ENCODE results near the gene FAM171A2.

- TF ChIP-seq RCOR1 (conservative IDR thresholded peaks at IDR 0.05; ENCODE audit: low read depth, low read length) (no peak), MEF2A (IDR thresholded peaks at IDR 0.05; ENCODE audit: insufficient read depth, low read depth, low read length) (no peak), CTCF (IDR thresholded peaks at IDR 0.05 in 2 of 3, conservative IDR thresholded peaks at IDR 0.05 in 1 of 3; ENCODE audit: control insufficient read depth in 2 of 3, extremely low read depth in 1 of 3, insufficient read depth in 1 of 3, low read depth in 3 of 3, low read length in 3 of 3) (no peak), ETV6 (conservative IDR thresholded peaks at IDR 0.05 in 1 of 2, IDR thresholded peaks at IDR 0.05 in 1 of 2; ENCODE audit: borderline replicate concordance in 1 of 2, low read depth in 1 of 2) (no peak), EZH2 (IDR thresholded peaks at IDR 0.05; ENCODE audit: borderline replicate concordance, control insufficient read depth, low read depth, low read length) (no peak), POLR2AphosphoS5 (IDR thresholded peaks at IDR 0.05; ENCODE audit: low read length) (no peak), SUPT20H (IDR thresholded peaks at IDR 0.05; ENCODE audit: borderline replicate concordance, control insufficient read depth, low read depth, low read length) (no peak), MAX (IDR thresholded peaks at IDR 0.05; ENCODE audit: low read depth, low read length) (no peak), POLR2AphosphoS2 (IDR thresholded peaks at IDR 0.05; ENCODE audit: low read depth, low read length) (no peak), RELA (IDR thresholded peaks at IDR 0.05; ENCODE audit: borderline replicate concordance, partially characterized antibody) (no peak)
Observed at GRCh38 chr17:44386182-44386525, 22.5 kb upstream of the FAM171A2 start.
